Measurements from ENCODE around the gene C8G. TPM values are rescaled to one million over a fixed set of nuclear protein-coding genes. Genes with fewer than 3 reads are reported as not detected.
A peak's percentile ranks its signal among the peaks of the same experiment; 100 is the strongest.

Gene C8G
- total and polyA plus RNA-seq, 2 of the 13 experiments (the other 11 are each of a cell fraction or from before 2014, with no cell fraction given): 4.9 to 12.8 TPM

GRCh38 chr9:136901516-136902258, 43.4 kb upstream of the C8G start (continued):
- TF ChIP-seq KIAA2018 (CRISPR knock-in tag; IDR thresholded peaks at IDR 0.05; ENCODE audit: borderline replicate concordance) (no peak), MNT (IDR thresholded peaks at IDR 0.05) (no peak), CHD2 (IDR thresholded peaks at IDR 0.05; ENCODE audit: low read depth, low read length) (no peak), ZNF879 (CRISPR knock-in tag; IDR thresholded peaks at IDR 0.05) (no peak), ZNF646 (CRISPR knock-in tag; IDR thresholded peaks at IDR 0.05) (no peak), SALL1 (CRISPR knock-in tag; IDR thresholded peaks at IDR 0.05) (peak; percentile 28; the same call in 1 of the 2 replicates), MTF1 (CRISPR knock-in tag; IDR thresholded peaks at IDR 0.05) (no peak), ZNF18 (CRISPR knock-in tag; IDR thresholded peaks at IDR 0.05; ENCODE audit: insufficient replicate concordance) (peak; percentile 21)
